Measurements from ENCODE around the gene ZFHX3.

DNA sequence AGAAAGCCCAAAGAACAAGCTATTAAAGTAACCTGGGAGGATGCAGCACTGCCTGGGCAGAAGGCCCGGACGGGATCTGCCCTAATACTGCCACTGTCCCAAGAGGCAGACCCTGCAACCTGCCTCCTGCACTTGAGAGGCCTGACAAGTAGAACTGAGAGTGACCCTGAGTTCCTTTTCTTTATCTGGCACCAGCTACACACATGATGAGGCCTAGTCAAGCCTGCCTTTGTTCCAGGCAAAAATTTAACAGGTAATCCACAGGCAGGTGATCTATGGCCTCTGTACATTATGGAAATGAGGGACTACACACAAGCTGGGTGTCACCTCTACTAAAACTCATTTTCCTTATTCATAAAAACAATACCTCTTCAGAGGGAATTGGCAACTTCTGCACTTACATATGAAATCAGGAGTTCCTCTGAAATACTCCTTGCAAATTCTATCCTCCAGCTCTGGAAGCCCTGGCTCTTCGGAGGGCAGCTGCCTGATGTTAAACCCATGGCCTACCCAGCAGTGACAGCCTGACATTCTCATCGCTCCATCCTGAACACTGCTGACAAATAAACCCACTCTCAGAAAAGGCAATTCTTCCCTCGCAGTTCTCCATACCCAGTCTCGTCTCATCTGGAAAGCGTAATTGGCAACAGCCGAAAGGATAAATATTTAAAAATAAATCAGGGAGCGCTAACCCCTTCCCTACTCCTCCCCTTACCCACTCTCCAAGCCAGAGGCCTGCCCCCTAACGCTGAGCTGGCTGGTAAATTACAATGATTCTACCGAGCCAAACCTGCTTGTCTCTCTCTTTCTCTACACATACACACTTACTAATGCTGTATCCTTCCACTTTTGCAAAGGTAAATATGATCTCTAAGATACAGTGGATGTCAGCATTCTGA is 2.5 kb upstream of the ZFHX3 start:
- TF ChIP-seq, protein P1, sequence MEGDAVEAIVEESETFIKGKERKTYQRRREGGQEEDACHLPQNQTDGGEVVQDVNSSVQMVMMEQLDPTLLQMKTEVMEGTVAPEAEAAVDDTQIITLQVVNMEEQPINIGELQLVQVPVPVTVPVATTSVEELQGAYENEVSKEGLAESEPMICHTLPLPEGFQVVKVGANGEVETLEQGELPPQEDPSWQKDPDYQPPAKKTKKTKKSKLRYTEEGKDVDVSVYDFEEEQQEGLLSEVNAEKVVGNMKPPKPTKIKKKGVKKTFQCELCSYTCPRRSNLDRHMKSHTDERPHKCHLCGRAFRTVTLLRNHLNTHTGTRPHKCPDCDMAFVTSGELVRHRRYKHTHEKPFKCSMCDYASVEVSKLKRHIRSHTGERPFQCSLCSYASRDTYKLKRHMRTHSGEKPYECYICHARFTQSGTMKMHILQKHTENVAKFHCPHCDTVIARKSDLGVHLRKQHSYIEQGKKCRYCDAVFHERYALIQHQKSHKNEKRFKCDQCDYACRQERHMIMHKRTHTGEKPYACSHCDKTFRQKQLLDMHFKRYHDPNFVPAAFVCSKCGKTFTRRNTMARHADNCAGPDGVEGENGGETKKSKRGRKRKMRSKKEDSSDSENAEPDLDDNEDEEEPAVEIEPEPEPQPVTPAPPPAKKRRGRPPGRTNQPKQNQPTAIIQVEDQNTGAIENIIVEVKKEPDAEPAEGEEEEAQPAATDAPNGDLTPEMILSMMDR (conservative IDR thresholded peaks at IDR 0.05 in 1 of 2, IDR thresholded peaks at IDR 0.05 in 1 of 2; ENCODE audit: low read depth in 1 of 2, low read length in 2 of 2): peak in 1 of 2 donors; percentile 13
- no peak for TF ChIP-seq EZH2 (IDR thresholded peaks at IDR 0.05; ENCODE audit: low read length, missing control alignments)

Data from fibroblast of lung (primary cell).